Suppressor macrophage treated with lipopolysaccharide for 1 hour (primary cell): ENCODE results near the gene FOXP1.

ENCODE experiments used
- DNase-seq, 3 donors: peaks; one replicate each; pipeline ENCODE4 v3.0.0-alpha.2; 2020 to 2022

FOXP1 gene

DNA sequence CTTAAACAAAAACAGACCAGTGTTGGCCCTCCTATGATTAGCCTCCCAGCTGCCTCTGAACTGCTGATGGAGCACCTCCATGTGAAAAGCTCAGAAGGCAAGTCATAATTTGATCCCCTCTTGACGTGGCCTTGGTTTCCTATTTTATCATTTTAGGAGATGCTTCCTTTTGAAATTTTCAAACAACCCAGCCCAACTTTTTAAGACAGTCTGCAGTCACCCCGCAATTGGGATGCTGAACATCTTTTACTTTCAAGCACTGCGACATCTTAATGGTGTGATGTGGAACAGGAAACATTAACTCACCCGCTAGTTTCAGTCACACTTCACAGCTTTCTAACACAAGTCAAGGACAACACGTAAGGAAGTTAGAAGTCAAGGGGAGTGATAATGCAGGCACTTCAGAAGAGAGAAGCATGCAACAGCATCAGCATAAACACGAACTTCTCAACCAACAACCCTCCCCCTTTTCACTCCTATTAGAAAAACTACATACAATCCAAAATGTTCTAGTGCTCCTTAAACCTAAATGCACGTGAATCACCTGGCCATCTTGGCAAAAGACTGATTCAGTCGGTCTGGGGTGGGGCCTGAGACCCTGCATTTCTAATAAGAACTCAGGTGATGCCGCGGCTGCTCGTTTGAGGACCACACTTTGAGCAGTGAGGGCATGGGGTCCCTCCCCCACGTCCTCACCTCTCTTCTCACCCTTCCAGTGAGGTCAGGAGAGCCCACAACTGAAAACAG lies 161.5 kb downstream of the FOXP1 start:
- no peak for DNase-seq

DNA sequence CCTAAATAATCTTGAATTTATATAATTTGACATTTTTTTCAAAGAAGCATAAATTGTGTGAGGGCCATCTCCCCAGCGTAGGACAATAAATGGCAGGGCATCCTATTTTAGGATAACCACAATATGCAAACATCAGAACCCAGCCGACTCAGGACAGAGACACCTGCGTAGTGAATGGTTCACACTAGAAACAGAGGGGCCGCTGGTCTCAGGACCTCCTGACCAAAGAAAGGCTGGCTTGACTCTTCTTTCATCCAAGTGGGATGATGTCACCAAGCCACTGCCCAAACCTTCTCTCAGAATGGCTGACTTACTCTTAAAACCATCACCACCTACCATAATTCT lies 162.1 kb downstream of the FOXP1 start:
- DNase-seq, result no peak

DNA sequence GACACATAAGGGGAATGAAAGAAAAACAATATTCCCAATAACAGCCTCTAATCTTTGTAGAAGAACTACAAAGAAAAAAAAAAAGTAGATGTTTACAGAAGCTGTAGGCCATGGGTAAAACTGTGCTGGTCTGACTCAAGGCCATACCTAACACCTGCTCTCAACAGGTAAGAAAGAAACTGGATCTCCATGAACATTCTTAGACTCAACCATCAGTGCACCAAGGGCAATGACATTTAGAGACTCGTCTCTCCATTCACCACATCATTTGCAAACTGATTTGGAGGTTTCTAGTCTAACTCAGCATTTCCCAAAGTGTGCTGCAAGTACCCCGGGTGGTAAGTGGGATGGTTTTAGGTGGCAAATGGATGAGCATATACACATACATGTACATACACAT lies 164.2 kb downstream of the FOXP1 start:
- no peak for DNase-seq

DNA sequence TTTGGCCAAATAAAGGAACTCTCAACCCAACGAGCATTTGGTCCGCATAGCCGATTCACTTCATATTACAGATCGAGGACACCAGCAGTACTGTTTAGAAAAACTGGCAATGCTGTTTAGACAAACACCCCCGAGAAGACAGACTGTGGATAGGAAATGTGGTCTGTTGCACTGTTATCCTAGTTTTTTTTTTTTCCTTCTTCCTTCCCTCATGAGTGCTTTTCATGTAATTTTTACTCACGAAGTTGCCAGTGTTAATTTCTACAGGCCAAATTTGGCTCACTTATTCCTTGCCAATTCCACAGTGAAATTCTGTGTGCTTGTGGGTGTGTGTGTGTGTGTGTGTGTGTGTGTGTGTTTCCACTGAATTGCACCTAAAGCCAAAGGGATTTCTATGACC lies 165.7 kb downstream of the FOXP1 start:
- no peak for DNase-seq

DNA sequence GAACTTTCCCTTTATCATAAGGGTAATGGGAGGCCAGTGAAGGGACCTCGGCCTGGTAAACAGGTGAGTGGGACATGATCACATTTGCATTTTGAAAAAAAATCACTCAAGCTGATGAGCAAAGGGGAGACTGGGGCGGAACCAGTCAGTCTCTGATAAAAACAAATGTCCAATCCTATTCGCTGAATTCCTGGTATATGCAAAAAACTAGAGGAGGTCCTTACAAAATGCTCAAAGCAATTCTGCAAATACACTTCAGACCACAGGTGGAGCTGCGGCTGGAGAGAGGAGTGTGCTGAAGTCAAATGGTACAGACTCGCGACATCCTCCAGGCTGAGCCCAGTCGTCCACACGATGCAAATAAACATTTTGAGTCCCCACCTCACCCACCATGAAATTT lies 166.7 kb downstream of the FOXP1 start:
- DNase-seq, result no peak

DNA sequence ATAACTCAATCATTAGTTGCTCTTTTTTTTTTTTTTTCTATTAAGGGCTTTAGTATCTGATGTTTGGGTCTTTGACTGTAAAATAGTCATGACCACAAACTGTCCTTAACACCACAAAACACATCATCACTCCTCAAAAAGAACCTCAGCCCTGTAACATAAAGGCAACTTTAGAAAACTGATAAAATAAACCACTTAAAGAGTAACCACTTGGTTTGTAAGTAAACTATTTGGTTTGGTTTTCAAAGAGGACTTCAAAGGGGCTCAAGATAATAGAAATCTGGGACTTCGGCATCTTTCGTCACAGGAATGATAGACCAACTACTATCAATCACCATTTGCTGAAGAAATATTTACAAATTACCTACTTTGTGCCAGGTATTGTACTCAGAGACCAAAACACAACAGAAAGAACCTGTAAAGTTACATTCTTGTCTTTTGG lies 167.8 kb downstream of the FOXP1 start:
- DNase-seq, result no peak

DNA sequence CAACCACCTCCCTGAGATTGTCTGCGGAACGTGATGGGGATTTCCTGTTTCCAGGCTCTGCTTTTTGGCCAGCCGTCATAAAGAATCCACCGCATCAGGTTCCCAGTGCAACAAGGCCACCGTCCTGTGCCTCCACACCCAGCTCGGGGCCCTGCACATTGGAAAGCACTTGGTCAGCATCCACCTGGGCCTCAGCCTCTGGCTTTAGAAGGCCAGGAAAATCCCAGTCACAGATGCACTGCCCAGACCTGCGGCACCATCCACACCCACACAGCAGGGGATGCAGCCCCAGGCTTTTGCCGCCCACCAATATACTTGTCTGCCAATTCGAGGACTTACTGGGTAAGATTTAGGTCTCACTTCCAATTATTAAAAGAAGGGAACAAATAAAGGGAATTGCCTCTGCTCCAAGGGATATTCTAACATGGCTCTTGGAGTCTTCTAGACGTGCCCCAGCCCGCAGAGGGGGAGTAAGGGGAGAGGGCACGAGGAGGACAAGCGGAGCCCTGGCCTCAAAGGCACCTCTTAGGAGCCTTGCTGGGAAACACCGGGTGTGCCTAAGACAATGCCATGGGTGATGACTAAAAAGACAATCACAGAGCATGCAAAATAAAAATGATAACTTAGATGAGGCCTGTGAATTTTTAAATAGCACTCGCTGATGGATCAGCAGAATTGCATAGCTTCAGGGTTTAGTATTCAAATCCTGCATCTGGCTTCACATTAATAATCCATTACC lies 169.2 kb downstream of the FOXP1 start:
- DNase-seq, result no peak

DNA sequence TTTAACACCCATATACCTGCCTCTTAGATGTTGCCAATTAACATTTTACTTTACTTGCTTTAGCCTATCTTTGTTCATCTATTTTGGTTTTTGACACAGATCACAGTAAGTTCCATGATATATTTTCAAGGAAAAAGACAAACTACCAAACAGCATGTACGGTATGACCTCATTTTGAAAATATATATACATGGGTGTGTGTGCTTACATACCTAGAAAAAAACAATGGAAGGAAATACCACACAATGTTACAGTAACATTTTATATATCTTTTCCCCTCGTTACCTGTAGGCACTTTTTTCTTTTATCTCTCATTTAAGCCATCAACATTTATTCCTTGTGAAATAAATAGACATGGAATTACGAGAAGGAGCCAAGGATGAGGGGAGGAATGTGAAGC lies 170.0 kb downstream of the FOXP1 start:
- DNase-seq, result no peak

DNA sequence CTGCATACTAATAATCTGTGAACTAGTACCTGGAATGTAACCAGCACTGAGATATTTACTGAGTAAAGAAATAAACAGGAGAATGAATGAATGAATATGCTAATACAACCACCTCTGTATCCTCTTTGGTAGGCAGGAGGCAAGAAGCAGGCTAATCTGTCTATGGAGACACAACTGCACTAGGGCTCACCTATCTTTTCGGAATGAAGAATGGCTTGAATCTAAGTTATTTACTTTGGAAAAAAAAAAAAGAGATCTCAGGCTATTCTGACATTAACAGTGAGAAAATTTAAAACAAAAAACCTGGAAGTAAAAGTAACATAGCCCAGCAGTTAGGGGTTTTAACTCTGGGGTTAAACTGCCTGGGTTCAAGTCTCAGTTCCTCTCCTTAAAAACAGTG lies 174.2 kb downstream of the FOXP1 start:
- DNase-seq, result no peak

DNA sequence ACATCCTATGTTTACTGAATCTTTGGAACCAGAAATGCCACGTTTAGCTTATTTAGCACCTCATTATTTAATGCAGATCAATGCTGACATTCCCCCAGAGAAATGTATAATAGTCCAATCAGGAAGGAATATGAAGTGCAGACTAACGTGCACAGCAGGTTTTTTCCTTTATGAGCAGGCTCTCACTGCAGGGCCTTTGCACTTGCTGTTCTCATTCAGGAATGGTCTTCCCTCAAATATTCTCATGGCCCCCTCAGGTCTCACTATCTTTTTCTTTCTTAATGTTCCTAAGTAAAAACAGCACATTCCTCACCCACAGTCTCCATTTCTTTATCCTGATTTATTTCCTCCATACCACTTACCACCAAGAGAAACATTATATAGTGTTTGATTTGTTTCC lies 174.6 kb downstream of the FOXP1 start:
- DNase-seq, result no peak

DNA sequence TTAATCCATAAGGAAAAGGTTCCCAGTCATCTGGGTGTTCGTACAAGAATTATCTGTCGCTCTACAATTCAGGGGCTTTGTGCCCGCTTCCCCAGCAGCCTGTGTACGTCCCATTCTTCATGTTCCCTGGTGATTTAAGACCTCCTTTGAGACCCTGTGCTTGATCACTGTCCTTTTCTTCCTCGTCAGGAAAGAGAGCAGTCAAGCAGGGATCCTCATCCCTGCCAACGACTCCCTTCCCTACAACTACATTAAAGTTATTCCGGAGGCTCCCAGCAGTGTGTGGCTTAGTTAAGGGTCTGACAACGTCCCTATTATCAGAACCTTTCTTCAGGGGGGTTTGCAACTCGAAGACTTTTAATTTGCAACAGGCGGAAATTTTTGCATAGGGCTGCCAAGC lies 175.7 kb downstream of the FOXP1 start:
- no peak for DNase-seq

DNA sequence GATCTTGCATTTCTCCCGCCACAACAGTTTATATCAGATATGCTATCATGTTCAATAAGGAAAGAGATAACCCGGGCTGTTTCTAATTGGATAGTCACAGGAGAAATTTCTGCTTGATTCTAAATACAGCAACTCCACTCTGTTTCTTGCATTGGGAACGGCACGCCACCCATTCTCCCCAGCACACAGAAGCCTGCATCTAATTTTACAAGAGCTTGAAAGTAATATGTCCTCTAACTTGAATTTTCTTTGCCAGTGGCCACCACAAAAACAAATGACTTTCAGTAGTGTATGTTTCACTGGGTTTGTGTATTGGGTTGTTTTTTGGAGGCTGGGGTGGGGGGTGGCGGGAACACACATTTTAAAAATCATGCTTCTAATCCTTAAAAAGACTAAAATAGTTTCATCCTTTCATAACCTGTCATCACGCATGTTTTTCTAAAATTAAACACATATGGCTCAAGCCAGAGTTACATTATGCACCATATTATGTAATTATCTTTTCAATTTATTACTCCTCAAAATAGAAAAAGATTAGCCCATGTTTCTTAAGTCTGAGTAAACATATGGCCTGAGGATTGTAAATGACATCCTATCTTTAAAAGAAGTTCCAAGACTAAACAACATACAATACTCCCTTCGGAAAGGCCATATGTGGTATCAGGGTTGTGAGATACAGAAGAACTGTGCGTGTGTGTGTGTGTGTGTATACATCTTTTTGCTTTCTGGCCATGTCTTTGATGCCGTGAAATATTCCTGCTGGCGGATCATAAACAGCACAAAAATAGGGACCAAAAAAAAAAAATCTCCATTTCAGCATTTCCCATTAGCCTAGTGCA lies 176.3 kb downstream of the FOXP1 start:
- no peak for DNase-seq

DNA sequence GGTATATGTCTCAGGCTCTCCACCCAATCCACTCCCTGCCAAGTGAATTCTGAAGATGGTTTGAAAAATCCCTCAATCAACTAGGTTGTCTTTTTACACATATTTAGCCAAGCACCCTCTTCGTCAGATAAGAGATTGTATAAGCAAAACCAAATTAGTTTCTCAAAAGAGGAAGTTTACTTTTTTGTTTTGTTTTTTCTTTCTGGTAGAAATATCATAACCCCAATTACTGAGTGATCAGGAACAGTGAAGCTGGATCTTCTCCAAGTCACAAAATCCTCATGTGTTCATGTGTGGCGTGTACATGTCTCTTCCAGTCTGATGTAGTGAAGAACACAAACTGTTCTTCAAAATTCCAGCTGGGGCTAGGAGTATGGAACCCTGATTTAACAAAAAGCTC lies 180.6 kb downstream of the FOXP1 start:
- no peak for DNase-seq

DNA sequence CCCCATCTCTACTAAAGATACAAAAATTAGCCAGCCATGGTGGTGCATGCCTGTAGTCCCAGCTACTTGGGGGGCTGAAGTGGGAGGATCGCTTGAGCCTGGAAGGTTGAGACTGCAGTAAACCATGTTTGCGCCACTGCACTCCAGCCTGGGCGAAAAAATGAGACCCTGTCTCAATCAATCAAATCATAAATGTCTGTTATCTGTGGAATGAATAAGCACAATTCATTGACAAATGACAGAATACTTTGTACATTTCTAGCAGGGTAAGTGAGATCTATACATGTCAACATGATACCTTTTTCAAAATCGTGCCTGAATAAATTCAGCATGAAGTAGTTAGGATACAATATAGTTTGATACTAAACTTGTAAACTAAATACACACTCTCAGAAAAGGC lies 181.2 kb downstream of the FOXP1 start:
- DNase-seq, result no peak

DNA sequence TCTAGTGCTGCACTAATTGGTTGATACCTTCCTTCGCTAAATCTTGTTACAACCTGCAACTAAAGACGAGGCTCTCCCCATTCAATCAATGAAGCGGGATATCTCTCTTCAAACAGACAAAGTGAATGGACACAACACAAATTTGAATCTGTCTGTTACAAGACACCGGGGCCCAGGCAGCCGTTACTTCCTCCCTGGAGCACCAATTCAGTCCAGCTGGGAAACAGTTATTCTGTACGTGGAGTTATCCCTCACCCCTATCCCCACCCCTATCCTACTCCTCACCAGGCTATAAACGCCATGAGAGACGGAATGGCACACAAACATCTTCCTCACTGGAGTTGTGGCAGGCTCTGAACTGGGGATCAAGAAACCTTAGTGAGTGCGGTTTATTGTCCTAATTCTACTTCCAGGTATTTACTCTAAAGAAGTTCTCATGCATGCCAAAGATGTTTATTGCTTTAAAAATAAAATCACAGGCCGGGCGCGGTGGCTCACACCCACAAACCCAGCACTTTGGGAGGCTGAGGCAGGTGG lies 181.8 kb downstream of the FOXP1 start:
- DNase-seq, result no peak

DNA sequence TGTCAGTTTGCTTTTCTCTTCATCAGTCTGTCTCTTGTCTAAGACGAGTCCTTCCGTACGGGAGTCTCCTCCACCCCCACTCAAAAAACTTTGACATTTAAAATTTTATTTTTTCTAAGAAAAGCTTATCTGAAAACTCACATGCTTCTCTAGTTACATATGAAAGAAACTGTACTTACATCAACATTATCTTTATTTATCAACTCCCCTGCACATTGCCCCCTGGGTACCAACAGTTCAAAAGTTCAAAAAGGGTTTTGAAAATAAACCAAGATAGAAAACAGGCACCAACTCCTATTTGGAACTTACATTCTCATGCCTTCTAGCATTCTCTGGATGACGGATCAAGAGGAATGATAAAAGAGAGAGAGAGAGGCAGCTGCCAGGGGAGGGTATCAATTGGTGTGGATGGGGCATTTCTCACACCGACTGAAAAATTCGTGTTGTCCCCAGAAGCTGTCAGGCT lies 182.5 kb downstream of the FOXP1 start:
- DNase-seq, result no peak

DNA sequence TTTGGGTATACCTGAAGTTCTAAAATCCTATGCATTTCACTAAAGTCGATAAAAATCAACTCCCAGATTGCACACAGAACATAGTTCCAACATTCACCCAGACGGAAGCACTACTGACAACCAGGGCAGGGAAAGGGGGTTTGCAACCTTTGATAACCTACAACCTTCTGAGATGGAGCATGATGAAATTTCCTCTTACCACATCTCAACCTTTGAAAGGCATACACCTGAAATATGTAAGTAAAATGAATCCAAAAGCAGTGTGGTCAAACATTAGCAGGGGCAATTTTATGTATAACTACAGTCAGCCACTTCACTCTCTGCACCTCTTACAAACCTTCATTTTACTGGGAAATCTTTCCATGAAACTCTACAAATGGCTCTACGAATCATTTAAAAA lies 184.1 kb downstream of the FOXP1 start:
- no peak for DNase-seq

DNA sequence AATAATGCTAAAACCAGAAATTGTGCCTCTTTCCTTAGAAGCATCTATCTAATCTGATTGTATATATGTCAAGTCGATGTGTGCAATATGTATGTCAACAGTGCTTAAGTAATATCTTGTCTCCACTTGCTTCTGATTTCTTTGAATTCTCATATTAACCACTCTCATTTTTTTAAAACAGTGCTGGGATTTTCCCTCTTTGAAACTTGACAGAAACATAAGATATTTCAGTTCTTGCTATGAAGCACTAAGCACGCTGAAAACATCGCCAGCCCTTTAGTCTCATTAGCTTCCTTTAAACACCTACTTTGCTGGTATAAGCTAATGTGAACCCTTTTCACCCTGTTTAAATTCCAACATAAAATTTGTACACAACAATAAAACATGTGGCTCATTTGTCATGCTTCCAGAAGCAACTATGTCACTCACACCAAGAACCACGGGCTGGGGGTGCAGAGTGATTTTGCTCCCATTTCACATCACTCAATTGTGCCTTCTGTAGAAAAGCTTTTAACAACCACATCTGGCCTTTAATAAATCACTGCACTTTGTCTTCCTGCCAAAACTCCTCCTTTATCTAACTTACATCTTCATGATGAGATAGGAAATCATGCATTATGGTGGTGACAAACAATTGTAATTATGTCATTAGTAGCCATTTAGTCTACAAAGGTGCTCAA lies 185.2 kb downstream of the FOXP1 start:
- no peak for DNase-seq

DNA sequence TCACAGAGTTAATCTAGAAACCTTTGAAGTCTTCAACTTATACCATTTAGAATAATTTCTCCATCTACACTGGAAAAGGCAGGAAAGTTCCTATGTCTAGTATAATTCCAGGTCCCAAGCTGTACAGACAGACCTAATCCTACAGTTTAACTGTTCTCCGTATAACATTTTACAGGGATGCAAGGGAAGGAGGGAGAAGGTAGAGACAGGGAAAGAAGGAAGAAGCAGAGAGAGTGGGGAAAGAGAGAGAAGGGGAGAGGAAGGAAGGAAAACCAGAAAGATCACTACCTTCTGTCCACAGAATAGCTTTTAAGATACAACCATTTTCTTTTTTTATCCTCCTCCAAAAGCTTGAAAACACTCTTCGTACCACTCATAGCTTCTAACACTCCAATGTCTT lies 185.8 kb downstream of the FOXP1 start:
- no peak for DNase-seq

DNA sequence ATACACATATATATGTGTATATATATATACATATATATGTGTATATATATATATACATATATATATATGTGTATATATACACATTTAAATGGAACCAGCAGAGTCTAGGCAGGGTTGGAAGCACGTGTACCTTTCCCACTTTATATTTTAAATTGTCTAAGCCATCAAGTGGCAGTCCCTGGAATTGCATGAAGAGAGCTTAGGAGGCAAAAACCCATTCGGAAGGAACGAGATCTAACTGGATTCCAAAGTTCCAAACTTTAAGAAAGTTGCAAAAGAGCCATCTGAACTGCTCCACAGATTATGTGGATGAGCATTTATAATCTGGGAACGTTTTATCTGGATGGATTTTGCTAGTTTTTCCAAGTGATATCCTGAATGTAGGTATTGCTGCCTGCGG lies 186.5 kb downstream of the FOXP1 start:
- peak; percentile 42 to 61 (median 57) for DNase-seq

DNA sequence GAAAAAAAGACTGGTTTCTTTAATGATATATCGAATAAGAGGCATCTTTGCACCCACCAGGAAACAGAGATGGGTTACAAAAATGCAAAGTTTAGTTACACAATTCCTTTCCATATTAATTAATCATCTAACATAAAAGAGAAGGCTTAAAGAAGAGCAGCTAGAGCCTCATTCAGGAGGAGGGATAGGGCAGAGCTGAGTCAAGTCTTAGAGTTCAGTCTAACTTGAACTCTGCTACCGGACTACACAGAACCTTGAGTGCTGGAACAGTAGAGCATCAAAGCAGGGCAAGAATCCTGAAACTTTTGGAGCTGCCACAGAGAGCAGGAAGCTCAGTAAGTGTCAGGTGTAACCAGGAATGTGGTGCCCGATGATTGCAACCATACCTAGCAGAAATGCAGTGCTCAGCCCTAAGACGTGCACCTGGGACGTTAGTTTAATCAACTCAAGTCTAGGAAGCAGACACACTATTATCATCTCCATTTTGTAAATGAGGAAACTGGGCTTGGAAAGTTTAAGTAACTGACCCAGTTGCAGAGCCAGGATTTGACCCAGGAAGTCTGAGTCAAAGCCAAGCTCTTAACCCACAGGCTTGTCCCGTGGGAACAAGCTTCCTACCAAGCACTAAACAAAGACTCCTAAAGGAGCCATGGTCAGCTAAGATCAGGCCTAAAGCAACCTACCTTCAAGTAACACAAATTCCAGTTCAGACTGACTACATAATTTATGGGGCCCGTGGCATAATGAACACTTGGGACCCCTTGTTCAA lies 187.4 kb downstream of the FOXP1 start:
- peak; percentile 67 to 75 (median 71) for DNase-seq

DNA sequence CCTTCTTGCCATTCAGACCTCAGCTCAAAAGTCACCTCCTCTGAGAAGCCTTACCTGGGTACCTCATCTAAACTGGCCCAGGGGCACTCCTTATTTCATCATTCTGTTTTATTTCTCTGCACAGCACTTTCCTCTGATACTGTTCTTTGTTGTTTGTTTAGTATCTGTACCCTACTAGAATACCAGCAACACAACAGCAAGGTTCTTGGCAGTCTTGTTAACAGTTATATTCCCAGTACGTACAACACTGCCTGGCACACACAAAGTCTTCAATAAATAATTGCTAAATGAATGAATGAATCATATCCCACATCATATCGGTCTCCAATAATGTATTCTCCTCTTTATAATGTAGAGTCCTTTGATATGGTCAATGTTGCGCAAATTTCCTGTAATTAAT lies 188.1 kb downstream of the FOXP1 start:
- DNase-seq, result no peak
